ENCODE data around the gene SORCS2.

Gene SORCS2

DNA sequence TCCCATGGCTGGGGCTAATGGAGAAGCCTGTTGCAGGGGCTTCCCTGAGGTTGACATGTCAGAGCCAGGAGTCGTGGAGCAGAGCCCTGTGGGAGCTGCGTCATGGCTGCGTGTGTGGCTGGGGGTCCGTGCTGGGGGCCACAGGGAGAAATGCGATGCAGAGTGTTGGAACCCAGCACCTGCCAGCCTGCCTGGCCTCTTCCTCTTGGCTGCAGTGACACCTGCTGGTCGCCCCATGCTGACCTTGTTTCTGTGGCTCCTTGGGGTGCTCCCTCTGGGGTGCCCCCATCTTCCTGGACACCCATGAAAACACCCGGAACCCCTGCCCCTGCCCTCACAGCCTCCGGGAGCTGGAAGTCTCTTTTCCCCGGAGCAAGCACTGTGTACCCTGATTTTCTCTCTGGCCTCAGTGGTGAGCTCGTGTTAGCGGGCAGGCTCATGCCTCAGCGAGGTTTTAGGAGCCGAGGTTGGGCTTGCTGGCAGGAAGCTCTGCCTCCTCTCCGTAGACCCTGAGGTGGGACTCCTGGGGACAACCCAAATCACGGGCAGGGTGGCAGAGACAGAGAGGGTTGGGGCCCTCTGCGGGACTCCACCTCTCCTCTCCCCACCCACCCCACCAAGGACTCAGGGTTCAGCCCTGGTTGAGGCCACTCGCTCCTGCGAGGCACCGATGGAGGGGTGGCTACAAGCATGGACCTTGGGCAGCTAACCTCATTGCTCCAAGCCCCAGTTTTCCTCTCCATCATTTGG lies 103.7 kb downstream of the SORCS2 start:
- peak; percentile 74 for DNase-seq (ENCODE audit: low spot score)
- TF ChIP-seq, protein P1, sequence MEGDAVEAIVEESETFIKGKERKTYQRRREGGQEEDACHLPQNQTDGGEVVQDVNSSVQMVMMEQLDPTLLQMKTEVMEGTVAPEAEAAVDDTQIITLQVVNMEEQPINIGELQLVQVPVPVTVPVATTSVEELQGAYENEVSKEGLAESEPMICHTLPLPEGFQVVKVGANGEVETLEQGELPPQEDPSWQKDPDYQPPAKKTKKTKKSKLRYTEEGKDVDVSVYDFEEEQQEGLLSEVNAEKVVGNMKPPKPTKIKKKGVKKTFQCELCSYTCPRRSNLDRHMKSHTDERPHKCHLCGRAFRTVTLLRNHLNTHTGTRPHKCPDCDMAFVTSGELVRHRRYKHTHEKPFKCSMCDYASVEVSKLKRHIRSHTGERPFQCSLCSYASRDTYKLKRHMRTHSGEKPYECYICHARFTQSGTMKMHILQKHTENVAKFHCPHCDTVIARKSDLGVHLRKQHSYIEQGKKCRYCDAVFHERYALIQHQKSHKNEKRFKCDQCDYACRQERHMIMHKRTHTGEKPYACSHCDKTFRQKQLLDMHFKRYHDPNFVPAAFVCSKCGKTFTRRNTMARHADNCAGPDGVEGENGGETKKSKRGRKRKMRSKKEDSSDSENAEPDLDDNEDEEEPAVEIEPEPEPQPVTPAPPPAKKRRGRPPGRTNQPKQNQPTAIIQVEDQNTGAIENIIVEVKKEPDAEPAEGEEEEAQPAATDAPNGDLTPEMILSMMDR (IDR thresholded peaks at IDR 0.05; ENCODE audit: borderline replicate concordance, control extremely low read depth, extremely low read depth, insufficient read depth, missing control alignments) = peak; percentile 21
- in situ Hi-C loops (cut with MboI; ENCODE audit: low sequenced_read_pairs, unreplicated experiment) = no loop called here

- no peak for DNase-seq (ENCODE audit: low spot score)
- in situ Hi-C loops (cut with MboI; ENCODE audit: low sequenced_read_pairs, unreplicated experiment) = no loop called here
- TF ChIP-seq, protein P1 (IDR thresholded peaks at IDR 0.05; ENCODE audit: borderline replicate concordance, control extremely low read depth, extremely low read depth, insufficient read depth, missing control alignments) = no peak
These were observed 104.5 kb downstream of the SORCS2 start for GRCh38 chr4:7296661-7297335.

DNA sequence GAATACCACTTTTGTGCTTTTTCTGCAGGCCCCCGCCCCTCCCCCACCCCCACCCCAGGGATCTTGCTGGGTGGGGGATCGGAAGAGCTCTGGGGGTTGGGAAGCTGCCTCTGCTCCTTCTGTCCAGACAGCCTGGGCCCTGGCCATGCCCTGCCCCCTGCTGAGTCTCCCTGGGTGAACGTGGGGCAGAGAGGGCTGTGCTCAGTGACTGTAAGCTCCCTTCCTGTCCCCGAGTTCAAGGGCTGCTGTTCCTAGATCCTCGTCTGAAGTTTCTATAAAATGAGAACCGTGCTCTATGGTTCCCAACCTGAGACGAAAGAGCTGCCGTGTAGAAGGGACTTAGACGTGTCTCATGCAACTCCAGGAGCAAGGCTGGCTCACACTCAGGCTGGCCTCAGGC lies 105.0 kb downstream of the SORCS2 start:
- TF ChIP-seq, protein P1 (IDR thresholded peaks at IDR 0.05; ENCODE audit: borderline replicate concordance, control extremely low read depth, extremely low read depth, insufficient read depth, missing control alignments) = no peak
- in situ Hi-C loops (cut with MboI; ENCODE audit: low sequenced_read_pairs, unreplicated experiment) = no loop called here
- no peak for DNase-seq (ENCODE audit: low spot score)

DNA sequence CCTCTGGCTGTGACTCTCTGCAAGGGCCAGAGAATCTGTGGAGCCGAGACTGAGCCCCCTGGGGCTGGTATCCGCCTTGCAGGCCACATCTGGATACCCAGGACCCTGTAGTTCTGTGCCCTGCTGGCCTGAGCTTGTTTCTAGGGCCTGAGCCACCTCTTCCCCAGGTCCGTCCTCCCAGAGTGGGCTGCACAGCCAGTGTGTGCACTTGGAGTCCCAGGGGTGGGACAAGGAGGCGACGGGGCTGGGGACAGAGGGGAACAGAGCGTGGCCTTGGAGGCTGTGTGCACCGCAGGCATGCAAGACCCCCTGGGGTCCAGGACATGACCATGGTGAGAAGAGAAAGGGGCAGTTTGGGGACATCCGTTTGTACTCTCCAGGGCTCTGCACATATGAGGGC lies 105.5 kb downstream of the SORCS2 start:
- TF ChIP-seq, protein P1 (IDR thresholded peaks at IDR 0.05; ENCODE audit: borderline replicate concordance, control extremely low read depth, extremely low read depth, insufficient read depth, missing control alignments) = no peak
- in situ Hi-C loops (cut with MboI; ENCODE audit: low sequenced_read_pairs, unreplicated experiment) = no loop called here
- DNase-seq (ENCODE audit: low spot score) = no peak

GRCh38 chr4:7298619-7299009 lies 106.3 kb downstream of the SORCS2 start:
- TF ChIP-seq, protein P1 (IDR thresholded peaks at IDR 0.05; ENCODE audit: borderline replicate concordance, control extremely low read depth, extremely low read depth, insufficient read depth, missing control alignments) = no peak
- in situ Hi-C loops (cut with MboI; ENCODE audit: low sequenced_read_pairs, unreplicated experiment) = no loop called here
- no peak for DNase-seq (ENCODE audit: low spot score)

GRCh38 chr4:7299010-7299907 lies 106.9 kb downstream of the SORCS2 start:
- TF ChIP-seq, protein P1 (IDR thresholded peaks at IDR 0.05; ENCODE audit: borderline replicate concordance, control extremely low read depth, extremely low read depth, insufficient read depth, missing control alignments) = no peak
- no peak for DNase-seq (ENCODE audit: low spot score)
- in situ Hi-C loops (cut with MboI; ENCODE audit: low sequenced_read_pairs, unreplicated experiment) = no loop called here

All from GM13976 (cell line).